Fibroblast of skin of left quadriceps (primary cell): ENCODE data around the gene SCARF1.

Experiments used
- DNase-seq, 2 experiments: peaks; one replicate each; pipeline ENCODE4 v3.0.0-alpha.2; 2013; ENCODE audit warnings: low read depth in 2 of 2

SCARF1 gene

GRCh38 chr17:1648173-1648962 is 2.8 kb upstream of the SCARF1 start:
- no peak for DNase-seq

- DNase-seq, result no peak
Observed at GRCh38 chr17:1647802-1648171, 2.3 kb upstream of the SCARF1 start.

GRCh38 chr17:1646199-1646875 is 805 bp upstream of the SCARF1 start:
- DNase-seq, result no peak

- DNase-seq, result no peak
Observed at GRCh38 chr17:1644493-1645206, 882 bp downstream of the SCARF1 start.

- DNase-seq, result no peak
Observed at GRCh38 chr17:1643999-1644492, 1.5 kb downstream of the SCARF1 start.

GRCh38 chr17:1643293-1643998 is 2.1 kb downstream of the SCARF1 start:
- DNase-seq, result no peak

GRCh38 chr17:1641065-1641403 is 4.5 kb downstream of the SCARF1 start:
- no peak for DNase-seq

GRCh38 chr17:1640329-1641064 is 5.0 kb downstream of the SCARF1 start:
- DNase-seq, result no peak

- no peak for DNase-seq
Observed at GRCh38 chr17:1639549-1640180, 5.9 kb downstream of the SCARF1 start.

GRCh38 chr17:1638624-1639300 is 6.8 kb downstream of the SCARF1 start:
- DNase-seq, result no peak

- no peak for DNase-seq
Observed at GRCh38 chr17:1638171-1638590, 7.4 kb downstream of the SCARF1 start.

- DNase-seq, result no peak
Observed at GRCh38 chr17:1636732-1637285, 8.7 kb downstream of the SCARF1 start.

GRCh38 chr17:1635675-1636465 is 9.7 kb downstream of the SCARF1 start:
- no peak for DNase-seq

GRCh38 chr17:1634841-1635650 is 10.5 kb downstream of the SCARF1 start:
- no peak for DNase-seq

- no peak for DNase-seq
Observed at GRCh38 chr17:1630662-1631061, 14.9 kb downstream of the SCARF1 start.

GRCh38 chr17:1629504-1630310 is 15.8 kb downstream of the SCARF1 start:
- no peak for DNase-seq

GRCh38 chr17:1628856-1629503 is 16.6 kb downstream of the SCARF1 start:
- DNase-seq, result peak; percentile 82 to 84
